ENCODE results near the gene DAAM1.

DNA sequence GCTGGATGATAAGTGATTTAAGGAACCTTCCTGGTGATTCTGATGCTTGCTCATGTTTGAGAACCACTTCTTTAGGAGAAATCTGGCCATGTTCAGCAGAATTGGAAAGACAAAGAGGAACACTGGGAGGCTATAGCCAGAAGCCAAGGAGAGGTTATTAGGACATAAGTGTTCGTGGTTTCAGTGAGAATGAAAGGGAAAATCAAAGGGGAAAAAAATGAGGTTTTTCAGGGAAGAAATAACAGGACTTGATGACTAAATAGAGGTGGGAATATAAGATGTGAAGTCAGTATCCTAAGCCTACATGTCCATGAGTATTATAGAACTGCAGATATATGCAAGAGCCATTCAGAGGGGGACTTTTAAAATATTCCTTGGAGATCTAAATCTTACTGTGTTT, 95.6 kb downstream of the DAAM1 start:
- TF ChIP-seq, protein P1, sequence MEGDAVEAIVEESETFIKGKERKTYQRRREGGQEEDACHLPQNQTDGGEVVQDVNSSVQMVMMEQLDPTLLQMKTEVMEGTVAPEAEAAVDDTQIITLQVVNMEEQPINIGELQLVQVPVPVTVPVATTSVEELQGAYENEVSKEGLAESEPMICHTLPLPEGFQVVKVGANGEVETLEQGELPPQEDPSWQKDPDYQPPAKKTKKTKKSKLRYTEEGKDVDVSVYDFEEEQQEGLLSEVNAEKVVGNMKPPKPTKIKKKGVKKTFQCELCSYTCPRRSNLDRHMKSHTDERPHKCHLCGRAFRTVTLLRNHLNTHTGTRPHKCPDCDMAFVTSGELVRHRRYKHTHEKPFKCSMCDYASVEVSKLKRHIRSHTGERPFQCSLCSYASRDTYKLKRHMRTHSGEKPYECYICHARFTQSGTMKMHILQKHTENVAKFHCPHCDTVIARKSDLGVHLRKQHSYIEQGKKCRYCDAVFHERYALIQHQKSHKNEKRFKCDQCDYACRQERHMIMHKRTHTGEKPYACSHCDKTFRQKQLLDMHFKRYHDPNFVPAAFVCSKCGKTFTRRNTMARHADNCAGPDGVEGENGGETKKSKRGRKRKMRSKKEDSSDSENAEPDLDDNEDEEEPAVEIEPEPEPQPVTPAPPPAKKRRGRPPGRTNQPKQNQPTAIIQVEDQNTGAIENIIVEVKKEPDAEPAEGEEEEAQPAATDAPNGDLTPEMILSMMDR (IDR thresholded peaks at IDR 0.05), result no peak
- TF ChIP-seq POLR2AphosphoS5 (IDR thresholded peaks at IDR 0.05), result no peak
- no peak for TF ChIP-seq POLR2A (IDR thresholded peaks at IDR 0.05)
